Measurements from ENCODE around the gene TMEM51. TPM values are rescaled to one million over a fixed set of nuclear protein-coding genes. Genes with fewer than 3 reads are reported as not detected.

The TMEM51 gene
- total RNA-seq, 2 donors from 2014 or later, result 0.35 TPM; not detected in 1

DNA sequence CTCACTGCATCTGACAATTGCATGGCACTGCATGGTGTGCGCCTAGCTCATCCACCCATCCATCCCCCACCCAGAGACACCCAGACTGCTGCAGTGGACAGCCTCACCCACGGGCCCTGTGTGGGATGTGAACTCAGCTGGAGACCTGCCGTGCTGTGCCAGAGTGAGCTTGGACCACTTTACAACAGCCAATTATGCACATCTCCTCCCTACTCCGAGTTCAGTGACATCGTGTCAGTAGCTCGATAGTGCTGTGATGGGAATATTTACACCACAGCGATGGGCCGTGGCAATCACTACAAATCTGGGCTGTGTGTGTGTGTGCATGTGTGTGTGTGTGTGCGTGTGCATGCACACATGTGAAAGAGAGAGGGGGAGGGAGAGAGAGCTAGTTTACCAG lies 42.5 kb downstream of the TMEM51 start:
- no peaks in the 10 kb centered on the region for H3K9me3 Mint-ChIP-seq
- H3K27ac Mint-ChIP-seq, result no peak overlapping the region
- DNase-seq (ENCODE audit: low spot score in 2 of 2), result no peak
- no peaks in the 10 kb centered on the region for H3K36me3 Mint-ChIP-seq
- ATAC-seq, result no peak

GRCh38 chr1:15196807-15197530 lies 43.4 kb downstream of the TMEM51 start:
- Mint-ChIP-seq H3K9me3 (no peaks in the 10 kb centered on the region), H3K27ac (no peak overlapping the region), H3K36me3 (no peaks in the 10 kb centered on the region)
- DNase-seq (ENCODE audit: low spot score in 2 of 2) (no peak), ATAC-seq (no peak)

GRCh38 chr1:15197591-15198447 lies 44.3 kb downstream of the TMEM51 start:
- H3K36me3 Mint-ChIP-seq, result no peaks in the 10 kb centered on the region
- no peaks in the 10 kb centered on the region for H3K9me3 Mint-ChIP-seq
- H3K27ac Mint-ChIP-seq, result no peak overlapping the region
- no peak for ATAC-seq
- no peak for DNase-seq (ENCODE audit: low spot score in 2 of 2)

DNA sequence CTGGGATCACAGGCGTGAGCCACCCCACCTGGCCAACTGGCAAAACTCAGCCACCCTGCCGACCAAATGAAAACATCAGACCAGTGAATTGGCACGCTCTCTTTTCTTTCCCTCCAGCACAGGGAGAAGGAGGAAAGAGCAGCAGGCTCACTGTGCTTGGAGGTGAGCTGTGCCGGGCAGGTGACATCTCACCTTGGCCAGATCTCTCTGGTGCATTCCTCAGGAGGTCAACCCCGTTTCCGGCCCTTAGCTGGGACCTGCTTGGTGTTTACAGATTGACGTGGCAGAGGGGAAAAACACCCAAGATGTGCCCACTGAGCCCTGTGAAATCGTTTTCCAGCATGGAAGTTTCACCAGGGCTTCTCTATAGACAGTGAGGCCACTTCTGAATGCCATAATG lies 45.1 kb downstream of the TMEM51 start:
- Mint-ChIP-seq H3K9me3 (no peaks in the 10 kb centered on the region), H3K36me3 (no peaks in the 10 kb centered on the region), H3K27ac (no peak overlapping the region)
- no peak for DNase-seq (ENCODE audit: low spot score in 2 of 2)
- ATAC-seq, result no peak

- Mint-ChIP-seq H3K9me3 (no peaks in the 10 kb centered on the region), H3K36me3 (no peaks in the 10 kb centered on the region), H3K27ac (no peak overlapping the region)
- DNase-seq (ENCODE audit: low spot score in 2 of 2) (no peak), ATAC-seq (no peak)
These were observed 47.7 kb downstream of the TMEM51 start for GRCh38 chr1:15201221-15201620.

DNA sequence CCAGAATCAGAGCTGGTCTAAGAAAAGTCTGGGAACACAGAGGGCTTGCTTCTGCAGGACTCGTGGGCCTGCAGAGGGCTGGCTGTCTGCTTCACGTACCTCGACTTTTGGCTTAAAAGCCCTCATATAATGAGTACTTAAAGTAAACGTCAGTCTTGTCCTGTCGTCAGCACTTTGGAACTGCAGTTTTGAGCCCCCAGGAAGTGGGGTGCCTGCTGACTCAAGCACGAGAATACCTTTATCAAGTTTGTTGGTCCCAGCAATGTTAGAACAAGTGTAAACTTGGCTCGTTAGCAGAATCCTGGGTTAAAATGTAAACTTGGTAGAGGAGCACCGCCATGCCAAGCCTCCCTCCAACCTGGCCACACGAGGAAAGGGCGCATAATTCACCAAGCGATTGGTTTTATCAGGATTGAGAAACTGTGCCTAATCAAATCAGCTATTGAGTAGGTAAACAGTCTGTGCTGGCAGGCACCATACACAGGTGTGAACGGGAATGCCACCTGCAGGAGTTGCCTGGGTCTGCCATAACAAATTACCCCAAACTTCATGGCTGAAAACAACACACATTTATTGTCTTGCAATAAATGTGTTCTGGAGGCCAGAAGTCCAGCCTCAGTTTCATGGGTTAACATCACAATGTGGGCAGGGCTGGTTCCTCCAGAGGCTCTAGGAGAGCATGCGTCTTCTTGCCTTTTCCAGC lies 48.5 kb downstream of the TMEM51 start:
- no peaks in the 10 kb centered on the region for H3K36me3 Mint-ChIP-seq
- no peak for ATAC-seq
- H3K9me3 Mint-ChIP-seq, result no peaks in the 10 kb centered on the region
- no peak overlapping the region for H3K27ac Mint-ChIP-seq
- no peak for DNase-seq (ENCODE audit: low spot score in 2 of 2)

GRCh38 chr1:15204931-15205330 lies 51.4 kb downstream of the TMEM51 start:
- DNase-seq (ENCODE audit: low spot score in 2 of 2) (no peak), ATAC-seq (no peak)
- no peak overlapping the region for H3K27ac Mint-ChIP-seq
- H3K9me3 Mint-ChIP-seq, result no peaks in the 10 kb centered on the region
- no peaks in the 10 kb centered on the region for H3K36me3 Mint-ChIP-seq

- ATAC-seq (no peak), DNase-seq (ENCODE audit: low spot score in 2 of 2) (no peak)
These were observed 52.2 kb downstream of the TMEM51 start for GRCh38 chr1:15205586-15206346.

GRCh38 chr1:15206418-15207030 lies 53.0 kb downstream of the TMEM51 start:
- ATAC-seq, result no peak
- H3K9me3 Mint-ChIP-seq, result no peaks in the 10 kb centered on the region
- no peaks in the 10 kb centered on the region for H3K36me3 Mint-ChIP-seq
- DNase-seq (ENCODE audit: low spot score in 2 of 2), result no peak
- no peak overlapping the region for H3K27ac Mint-ChIP-seq

More at GRCh38 chr1:15205586-15206346, 52.2 kb downstream of the TMEM51 start:
- Mint-ChIP-seq H3K27ac (no peak overlapping the region), H3K36me3 (no peaks in the 10 kb centered on the region), H3K9me3 (no peaks in the 10 kb centered on the region)

DNA sequence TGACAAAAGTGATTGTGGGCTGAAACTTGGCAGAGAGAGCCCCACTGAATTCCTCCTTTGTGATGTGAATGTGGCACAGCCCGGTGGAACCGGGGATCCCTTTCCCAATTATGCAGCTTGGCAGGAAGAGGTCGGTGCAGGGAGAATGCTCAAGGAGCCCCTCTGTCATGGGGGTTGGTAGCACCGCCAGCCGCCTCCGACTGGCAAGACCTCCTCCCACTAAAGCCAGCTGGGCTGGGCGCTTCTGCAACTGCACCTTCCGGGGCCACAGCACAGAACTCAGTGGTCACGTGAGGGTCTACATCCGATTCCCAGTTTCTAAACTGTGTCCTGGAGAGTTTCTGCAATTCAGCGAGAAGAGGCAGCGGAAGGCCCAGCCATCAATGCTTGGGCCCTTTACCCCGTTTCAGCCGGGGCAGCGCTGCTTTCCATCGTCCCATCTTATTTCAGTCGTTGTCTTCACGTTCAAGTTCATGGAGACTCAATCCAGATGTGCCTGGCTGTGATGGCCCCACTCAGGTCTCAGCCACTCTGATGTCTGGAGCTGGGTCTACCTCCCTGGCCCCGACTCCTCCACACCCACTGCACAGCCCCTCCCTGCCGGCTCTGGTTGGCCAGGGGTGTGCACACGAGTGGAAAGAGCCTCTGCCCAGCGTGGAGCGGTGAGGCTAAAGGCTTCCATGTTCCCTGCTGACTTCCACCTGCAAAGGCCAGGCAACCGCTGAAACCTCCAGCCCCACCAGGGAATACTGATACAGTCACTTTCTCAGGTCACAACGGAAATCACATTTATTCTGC lies 53.7 kb downstream of the TMEM51 start:
- Mint-ChIP-seq H3K9me3 (no peaks in the 10 kb centered on the region), H3K27ac (no peak overlapping the region), H3K36me3 (no peaks in the 10 kb centered on the region)
- ATAC-seq (no peak), DNase-seq (ENCODE audit: low spot score in 2 of 2) (no peak)

DNA sequence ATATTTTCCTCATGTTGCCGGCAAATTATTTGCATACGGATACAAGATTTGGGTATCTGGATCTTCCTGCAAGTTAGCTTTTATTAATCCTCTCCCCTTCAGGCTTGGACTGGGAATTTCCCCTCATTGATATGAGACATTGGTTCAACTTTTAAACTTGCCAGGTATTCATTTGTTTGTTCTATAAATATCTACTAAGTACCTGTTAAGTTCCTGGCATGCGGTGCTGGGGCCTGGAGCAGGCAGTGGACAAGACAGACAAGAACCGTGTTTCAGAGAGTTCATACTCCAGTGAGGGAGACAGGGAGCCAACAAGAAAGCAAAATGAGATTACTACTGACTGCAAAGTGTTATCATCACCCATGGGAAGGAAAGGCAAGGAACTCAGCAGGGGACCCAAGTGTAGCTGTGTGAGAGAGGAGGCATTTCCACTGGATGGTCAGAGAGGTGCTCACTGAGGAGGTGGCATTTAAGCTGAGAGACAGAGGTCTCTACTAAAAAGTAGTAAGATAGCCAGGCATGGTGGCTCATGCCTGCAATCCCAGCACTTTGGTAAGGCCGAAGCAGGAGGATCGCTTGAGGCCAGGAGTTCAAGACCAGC lies 54.4 kb downstream of the TMEM51 start:
- H3K27ac Mint-ChIP-seq, result no peak overlapping the region
- H3K36me3 Mint-ChIP-seq, result no peaks in the 10 kb centered on the region
- ATAC-seq (no peak), DNase-seq (ENCODE audit: low spot score in 2 of 2) (no peak)
- no peaks in the 10 kb centered on the region for H3K9me3 Mint-ChIP-seq

- Mint-ChIP-seq H3K9me3 (no peaks in the 10 kb centered on the region), H3K27ac (no peak overlapping the region), H3K36me3 (no peaks in the 10 kb centered on the region)
- ATAC-seq, result no peak
- DNase-seq (ENCODE audit: low spot score in 2 of 2), result no peak
These were observed 57.3 kb downstream of the TMEM51 start for GRCh38 chr1:15210651-15211375.

DNA sequence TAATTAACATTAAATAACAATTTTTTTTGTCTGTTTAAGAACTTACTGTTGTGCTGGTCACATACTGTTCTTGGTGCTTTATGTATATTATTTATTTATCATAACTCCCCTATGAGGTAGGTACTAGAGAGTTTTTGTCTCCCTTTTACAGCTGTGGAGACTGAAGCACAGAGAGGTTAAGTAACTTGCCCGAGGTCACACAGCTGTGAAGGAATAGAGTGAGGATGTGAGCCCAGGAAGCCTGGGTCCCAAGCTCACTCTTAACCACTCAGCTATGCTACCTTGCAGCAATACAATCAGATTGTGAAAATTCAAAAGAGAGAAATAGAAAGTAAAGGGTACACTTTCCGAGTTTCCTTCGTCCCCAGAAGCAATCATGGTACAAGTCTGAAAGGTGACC lies 57.9 kb downstream of the TMEM51 start:
- H3K9me3 Mint-ChIP-seq, result no peaks in the 10 kb centered on the region
- DNase-seq (ENCODE audit: low spot score in 2 of 2) (no peak), ATAC-seq (no peak)
- H3K36me3 Mint-ChIP-seq, result no peaks in the 10 kb centered on the region
- no peak overlapping the region for H3K27ac Mint-ChIP-seq

GRCh38 chr1:15212216-15212953 lies 58.8 kb downstream of the TMEM51 start:
- Mint-ChIP-seq H3K36me3 (no peaks in the 10 kb centered on the region), H3K9me3 (no peaks in the 10 kb centered on the region), H3K27ac (no peak overlapping the region)
- DNase-seq (ENCODE audit: low spot score in 2 of 2), result no peak
- no peak for ATAC-seq

Measured in activated naive CD4-positive, alpha-beta T cell treated with anti-CD3 and anti-CD28 coated beads, Interleukin-2, amount 50 U/mL, for 72 hours (primary cell).